Glutamatergic neuron (in vitro differentiated cells): ENCODE results near the gene SP7. TPM values are rescaled to one million over a fixed set of nuclear protein-coding genes. Genes with fewer than 3 reads are reported as not detected.

ENCODE experiments used
- DNase-seq: peaks from one replicate; pipeline ENCODE4 v3.0.0; 2022
- H3K27ac Mint-ChIP-seq: one replicate; pipeline ENCODE4 v1.8.0; 2020; ENCODE audit warnings: mild to moderate bottlenecking, mixed read lengths, inconsistent platforms; ENCODE audit not compliant: unreplicated experiment
- H3K27me3 Mint-ChIP-seq: one replicate; pipeline ENCODE4 v1.8.0; 2020; ENCODE audit warnings: mild to moderate bottlenecking, moderate library complexity, mixed read lengths, inconsistent platforms; ENCODE audit not compliant: unreplicated experiment
- H3K36me3 Mint-ChIP-seq: one replicate; pipeline ENCODE4 v1.8.0; 2020; ENCODE audit warnings: mild to moderate bottlenecking, mixed read lengths, inconsistent platforms; ENCODE audit not compliant: unreplicated experiment
- H3K4me1 Mint-ChIP-seq: one replicate; pipeline ENCODE4 v1.8.0; 2020; ENCODE audit warnings: mild to moderate bottlenecking, low read depth, mixed read lengths, inconsistent platforms; ENCODE audit not compliant: unreplicated experiment
- H3K4me3 Mint-ChIP-seq: one replicate; pipeline ENCODE4 v1.8.0; 2020; ENCODE audit warnings: mild to moderate bottlenecking, mixed read lengths, inconsistent platforms; ENCODE audit not compliant: unreplicated experiment
- H3K9me3 Mint-ChIP-seq: one replicate; pipeline ENCODE4 v1.8.0; 2020; ENCODE audit warnings: mild to moderate bottlenecking, moderate library complexity, mixed read lengths, inconsistent platforms; ENCODE audit not compliant: unreplicated experiment
- CTCF ChIP-seq: fragments of 200-600 bp; sonication (generic); IDR thresholded peaks from one replicate; pipeline ENCODE4 v1.5.0; 2021; ENCODE audit not compliant: partially characterized antibody, unreplicated experiment
- total RNA-seq: library from RNA; stranded (reverse); fragmentation: NEBNext Ultra II Directional; extraction: Animal tissue kit (Norgen Biotek cat#: 25700); gene quantifications from one replicate; pipeline ENCODE4 v1.2.1, GENCODE V29; 2021; ENCODE audit not compliant: unreplicated experiment

Gene SP7
- total RNA-seq, 1 donor from 2014 or later = not detected

DNA sequence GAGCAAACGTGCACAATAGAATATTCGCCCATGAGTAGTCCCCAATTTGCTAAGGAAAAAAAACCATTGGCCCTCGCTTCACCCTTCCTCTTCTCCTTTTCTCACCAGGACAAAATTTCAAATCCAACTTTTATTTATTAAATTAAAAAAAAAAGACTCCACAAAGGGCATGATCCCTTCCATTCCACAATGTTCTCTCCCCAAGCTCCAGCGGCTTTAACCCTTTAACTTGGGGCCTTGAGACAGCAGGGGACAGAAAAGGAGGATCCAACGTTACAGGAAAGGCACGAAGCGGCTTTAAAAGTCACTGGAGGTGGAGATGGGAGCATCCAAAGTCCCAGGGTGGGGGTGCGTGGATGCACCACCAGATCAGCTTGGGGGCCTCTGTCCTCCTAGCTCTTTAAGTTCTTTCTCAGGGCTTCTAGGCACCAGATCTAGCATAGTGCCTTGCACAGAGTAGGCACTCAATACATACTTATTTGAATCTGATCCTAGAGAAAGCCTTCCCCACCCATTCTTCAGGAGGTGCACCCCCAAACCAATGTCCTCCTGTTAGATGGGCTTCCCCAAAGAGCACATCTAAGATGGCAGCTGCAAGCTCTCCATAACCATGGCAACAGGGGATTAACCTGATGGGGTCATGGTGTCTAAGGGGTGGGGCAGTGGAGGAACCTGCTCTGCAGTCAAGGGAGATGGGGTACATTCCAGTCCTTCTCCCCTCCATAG is 9.5 kb downstream of the SP7 start:
- Mint-ChIP-seq H3K9me3 (peaks cover 5% of the 10 kb centered on the region), H3K4me1 (peaks cover 5% of the 10 kb centered on the region), H3K27me3 (peaks cover 24% of the 10 kb centered on the region), H3K4me3 (peak overlapping the region; percentile 80), H3K36me3 (no peaks in the 10 kb centered on the region), H3K27ac (no peak overlapping the region)
- no peak for DNase-seq
- no peak for TF ChIP-seq CTCF

DNA sequence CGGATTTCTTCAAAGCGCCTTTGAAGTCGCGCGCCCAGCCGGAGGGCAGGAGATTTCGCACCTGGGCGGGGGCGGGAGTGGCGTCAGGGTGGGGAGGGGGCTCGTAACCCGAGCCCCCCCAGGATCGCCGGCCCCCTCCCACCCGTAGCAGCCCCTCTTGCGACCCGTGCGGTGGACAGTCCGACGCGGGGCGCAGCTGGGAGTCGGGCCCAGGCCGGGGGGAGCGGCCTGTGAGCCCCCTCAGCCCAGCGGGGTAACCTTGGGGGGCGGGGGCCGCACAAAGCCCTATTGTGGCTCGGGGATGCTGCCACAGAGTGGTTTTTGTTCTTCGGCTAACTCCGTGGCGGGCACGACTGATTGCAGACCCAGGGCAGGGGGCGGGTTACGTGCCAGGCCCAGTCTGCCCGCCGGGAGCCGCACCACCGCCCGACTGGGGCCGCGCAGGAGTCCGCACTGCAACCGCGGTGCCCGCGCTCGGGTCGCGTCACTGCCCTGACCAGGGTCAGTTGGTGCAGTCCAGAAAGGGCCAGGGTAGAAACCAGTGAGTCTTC is 10.6 kb downstream of the SP7 start:
- Mint-ChIP-seq H3K27ac (no peak overlapping the region), H3K4me1 (peaks cover 10% of the 10 kb centered on the region), H3K36me3 (no peaks in the 10 kb centered on the region), H3K9me3 (peaks cover 7% of the 10 kb centered on the region), H3K4me3 (peak overlapping the region; percentile 80), H3K27me3 (peaks cover 23% of the 10 kb centered on the region)
- TF ChIP-seq CTCF = no peak
- peak; percentile 46 for DNase-seq

GRCh38 chr12:53324779-53325510 is 11.2 kb downstream of the SP7 start:
- Mint-ChIP-seq H3K4me3 (peak overlapping the region; percentile 85), H3K4me1 (peaks cover 12% of the 10 kb centered on the region), H3K9me3 (peaks cover 4% of the 10 kb centered on the region), H3K36me3 (no peaks in the 10 kb centered on the region), H3K27me3 (peaks cover 21% of the 10 kb centered on the region), H3K27ac (peak overlapping the region; percentile 46)
- DNase-seq = peak; percentile 91
- TF ChIP-seq CTCF = peak; percentile 66

DNA sequence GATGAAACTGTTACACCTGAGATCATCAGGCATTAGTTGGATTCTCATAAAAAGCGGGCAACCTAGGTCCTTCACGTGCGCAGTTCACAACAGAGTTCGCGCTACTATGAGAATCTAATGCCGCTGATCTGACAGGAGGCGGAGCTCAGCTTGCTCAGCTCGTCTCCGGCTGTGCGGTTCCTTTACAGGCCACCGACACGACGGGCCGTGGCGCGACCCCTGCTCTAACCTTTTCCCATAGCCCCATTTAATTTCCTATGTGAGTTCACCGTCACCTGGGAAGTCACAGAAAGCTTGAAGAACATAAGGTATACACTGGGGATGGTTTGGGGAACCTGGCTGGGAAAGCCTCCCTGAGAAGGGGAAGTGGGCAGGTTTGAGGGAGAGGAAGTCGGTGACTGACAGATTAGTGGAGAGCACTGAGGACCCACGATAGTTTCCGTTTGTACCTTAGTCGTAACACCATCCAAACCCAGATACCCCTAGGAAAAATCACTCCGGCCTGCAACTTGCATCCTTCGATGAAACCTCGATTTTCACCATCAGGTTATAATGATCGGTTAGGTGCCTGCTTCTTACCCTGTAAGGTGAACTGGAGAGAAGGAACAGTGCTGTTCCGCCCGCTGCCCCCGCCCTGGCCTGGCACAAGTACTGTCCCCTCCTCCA is 11.9 kb downstream of the SP7 start:
- H3K27me3 Mint-ChIP-seq = peaks cover 19% of the 10 kb centered on the region
- peaks cover 12% of the 10 kb centered on the region for H3K4me1 Mint-ChIP-seq
- H3K27ac Mint-ChIP-seq = peak overlapping the region; percentile 46
- H3K9me3 Mint-ChIP-seq = peaks cover 4% of the 10 kb centered on the region
- TF ChIP-seq CTCF = no peak
- H3K36me3 Mint-ChIP-seq = no peaks in the 10 kb centered on the region
- DNase-seq = peak; percentile 43
- peak overlapping the region; percentile 85 for H3K4me3 Mint-ChIP-seq
